PC-9 (cell line): Measurements from ENCODE around the gene ZNF516. TPM values are rescaled to one million over a fixed set of nuclear protein-coding genes. Genes with fewer than 3 reads are reported as not detected.
A peak's percentile ranks its signal among the peaks of the same experiment; 100 is the strongest.

Experiments used
- BruUV-seq: library from RNA; stranded (reverse); fragments of 400-500 nt; replicated peaks from 2 replicates; lab custom pipeline; 2021; lab: Mats Ljungman, UMichigan
- CTCF ChIA-PET: fragments of 300-600 bp; sonication (Branson Sonifier 250); formaldehyde crosslinking; loops from one replicate; lab custom pipeline; 2022; ENCODE audit warnings: antibody characterized with exemption; lab: Charles Lee
- POLR2A ChIA-PET: fragments of 300-600 bp; sonication (Branson Sonifier 250); formaldehyde crosslinking; loops from one replicate; lab custom pipeline; 2022; ENCODE audit warnings: antibody characterized with exemption; ENCODE audit not compliant: unreplicated experiment; lab: Charles Lee
- DNase-seq, 2 experiments: peaks; one replicate each; pipeline versions ENCODE4 v3.0.0 to v3.0.0-alpha.2; 2015 to 2022; ENCODE audit warnings: mixed read lengths in 1 of 2
- H2AFZ ChIP-seq: fragments of 200-600 bp; sonication (generic); 2 replicates; pipeline ENCODE4 v1.8.1; 2017; ENCODE audit warnings: antibody characterized with exemption
- H3F3A ChIP-seq: fragments of 200-600 bp; sonication (generic); 2 replicates; pipeline ENCODE4 v1.8.1; 2017; ENCODE audit warnings: antibody characterized with exemption, mild to moderate bottlenecking, low read depth; ENCODE audit not compliant: insufficient read depth
- H3K27ac ChIP-seq: fragments of 200-600 bp; sonication (generic); 2 replicates; pipeline ENCODE4 v1.6.1; 2016; ENCODE audit warnings: mixed run types
- H3K27me3 ChIP-seq: fragments of 200-600 bp; sonication (generic); 2 replicates; pipeline ENCODE4 v1.6.1; 2016; ENCODE audit warnings: low read depth, mixed run types; ENCODE audit not compliant: insufficient read depth
- H3K36me3 ChIP-seq: fragments of 200-600 bp; sonication (generic); 2 replicates; pipeline ENCODE4 v1.6.1; 2016; ENCODE audit warnings: low read depth, mixed run types
- H3K4me1 ChIP-seq: fragments of 200-600 bp; sonication (generic); replicated peaks from 2 replicates; pipeline ENCODE4 v1.6.1; 2016; ENCODE audit warnings: mixed run types; ENCODE audit not compliant: insufficient read depth
- H3K4me2 ChIP-seq: fragments of 200-600 bp; sonication (generic); 2 replicates; pipeline ENCODE4 v1.6.1; 2017; ENCODE audit warnings: mixed run types
- H3K4me3 ChIP-seq: fragments of 200-600 bp; sonication (generic); 2 replicates; pipeline ENCODE4 v1.6.1; 2016; ENCODE audit warnings: mixed run types
- H3K79me2 ChIP-seq: fragments of 200-600 bp; sonication (generic); 2 replicates; pipeline ENCODE4 v1.6.1; 2017; ENCODE audit warnings: low read depth, mixed run types
- H3K9me2 ChIP-seq: fragments of 200-600 bp; sonication (generic); 2 replicates; pipeline ENCODE4 v1.8.1; 2017; ENCODE audit warnings: mild to moderate bottlenecking; ENCODE audit not compliant: insufficient read depth
- H3K9me3 ChIP-seq: fragments of 200-600 bp; sonication (generic); 2 replicates; pipeline ENCODE4 v1.8.1; 2016; ENCODE audit warnings: low read depth; ENCODE audit not compliant: insufficient read depth
- H4K20me1 ChIP-seq: fragments of 200-600 bp; sonication (generic); 2 replicates; pipeline ENCODE4 v1.8.1; 2017; ENCODE audit not compliant: insufficient read depth
- EZH2 ChIP-seq: fragments of 200-600 bp; sonication (generic); IDR thresholded peaks from 2 replicates; pipeline ENCODE4 v1.8.0; 2017; ENCODE audit warnings: antibody characterized with exemption, low read depth
- intact Hi-C: fragments of 100-400 bp; cut with micrococcal nuclease; formaldehyde crosslinking; loops from one replicate; pipeline ENCODE4 v1.10.0; 2022; ENCODE audit not compliant: unreplicated experiment
- total RNA-seq: library from RNA; stranded (reverse); gene quantifications from 2 replicates; pipeline ENCODE4 v1.2.3, GENCODE V29; 2021
- TF ChIP-seq, protein P1 (sequence below): fragments of 200-600 bp; sonication (generic); conservative IDR thresholded peaks from 2 replicates; pipeline ENCODE4 v1.6.1; 2017; ENCODE audit warnings: mixed run types, antibody characterized with exemption, mild to moderate bottlenecking, moderate library complexity

ZNF516 gene
- total RNA-seq, 1 experiment from 2014 or later: 32.7 TPM

- no peak for TF ChIP-seq EZH2
- TF ChIP-seq, protein P1, sequence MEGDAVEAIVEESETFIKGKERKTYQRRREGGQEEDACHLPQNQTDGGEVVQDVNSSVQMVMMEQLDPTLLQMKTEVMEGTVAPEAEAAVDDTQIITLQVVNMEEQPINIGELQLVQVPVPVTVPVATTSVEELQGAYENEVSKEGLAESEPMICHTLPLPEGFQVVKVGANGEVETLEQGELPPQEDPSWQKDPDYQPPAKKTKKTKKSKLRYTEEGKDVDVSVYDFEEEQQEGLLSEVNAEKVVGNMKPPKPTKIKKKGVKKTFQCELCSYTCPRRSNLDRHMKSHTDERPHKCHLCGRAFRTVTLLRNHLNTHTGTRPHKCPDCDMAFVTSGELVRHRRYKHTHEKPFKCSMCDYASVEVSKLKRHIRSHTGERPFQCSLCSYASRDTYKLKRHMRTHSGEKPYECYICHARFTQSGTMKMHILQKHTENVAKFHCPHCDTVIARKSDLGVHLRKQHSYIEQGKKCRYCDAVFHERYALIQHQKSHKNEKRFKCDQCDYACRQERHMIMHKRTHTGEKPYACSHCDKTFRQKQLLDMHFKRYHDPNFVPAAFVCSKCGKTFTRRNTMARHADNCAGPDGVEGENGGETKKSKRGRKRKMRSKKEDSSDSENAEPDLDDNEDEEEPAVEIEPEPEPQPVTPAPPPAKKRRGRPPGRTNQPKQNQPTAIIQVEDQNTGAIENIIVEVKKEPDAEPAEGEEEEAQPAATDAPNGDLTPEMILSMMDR: no peak
- Histone ChIP-seq H3K36me3 (no peaks in the 10 kb centered on the region), H3K27me3 (no peaks in the 10 kb centered on the region), H3K4me3 (no peak overlapping the region), H3K9me3 (no peaks in the 10 kb centered on the region), H3K9me2 (no peaks in the 10 kb centered on the region), H4K20me1 (no peaks in the 10 kb centered on the region), H3K4me2 (peak overlapping the region; percentile 85), H2AFZ (no peak overlapping the region), H3K79me2 (no peaks in the 10 kb centered on the region), H3F3A (peaks cover 14% of the 10 kb centered on the region), H3K4me1 (peaks cover 33% of the 10 kb centered on the region), H3K27ac (no peak overlapping the region)
- BruUV-seq: no TSS peak
- intact Hi-C loops: loop anchor here (1.0 to 5.0 kb wide), 3 partner anchors 29 to 46 kb away; no protein-coding TSS in a partner anchor
- POLR2A ChIA-PET: interaction anchor here (0.5 kb wide), 1 partner anchor 12 kb away, joined by 4 read pairs; no protein-coding TSS in a partner anchor
- no peak for DNase-seq
- CTCF ChIA-PET: interaction anchor here (0.7 kb wide), 1 partner anchor 94 kb away, joined by 3 read pairs; no protein-coding TSS in a partner anchor
These were observed 30.9 kb upstream of the ZNF516 start for GRCh38 chr18:76525911-76526310.

- Histone ChIP-seq H4K20me1 (no peaks in the 10 kb centered on the region), H2AFZ (peak overlapping the region; percentile 89), H3K36me3 (no peaks in the 10 kb centered on the region), H3K27me3 (no peaks in the 10 kb centered on the region), H3K9me3 (no peaks in the 10 kb centered on the region), H3F3A (peaks cover 14% of the 10 kb centered on the region), H3K4me3 (peak overlapping the region; percentile 68), H3K79me2 (no peaks in the 10 kb centered on the region), H3K4me1 (peaks cover 33% of the 10 kb centered on the region), H3K9me2 (no peaks in the 10 kb centered on the region), H3K27ac (no peak overlapping the region), H3K4me2 (peak overlapping the region; percentile 85)
- no TSS peak for BruUV-seq
- peak; percentile 42 to 87 for DNase-seq
- CTCF ChIA-PET: interaction anchor here (0.6 to 0.7 kb wide), 2 partner anchors 95 to 127 kb away, joined by 3 read pairs; no protein-coding TSS in a partner anchor
- no peak for TF ChIP-seq EZH2
- TF ChIP-seq, protein P1: no peak
- intact Hi-C loops: loop anchor here (1.0 to 5.0 kb wide), 3 partner anchors 28 to 47 kb away; no protein-coding TSS in a partner anchor
- POLR2A ChIA-PET: interaction anchor here (0.5 to 0.7 kb wide), 3 partner anchors 11 to 108 kb away, joined by 3 to 9 read pairs (median 4); no protein-coding TSS in a partner anchor
These were observed 30.1 kb upstream of the ZNF516 start for GRCh38 chr18:76524900-76525698.

- H3K36me3 ChIP-seq: no peaks in the 10 kb centered on the region
- peaks cover 14% of the 10 kb centered on the region for H3F3A ChIP-seq
- intact Hi-C loops: loop anchor here (2.0 kb wide), 1 partner anchor 28 kb away; no protein-coding TSS in a partner anchor
- TF ChIP-seq, protein P1: no peak
- no peak for TF ChIP-seq EZH2
- H3K4me2 ChIP-seq: peak overlapping the region; percentile 85
- H3K9me2 ChIP-seq: no peaks in the 10 kb centered on the region
- H3K4me1 ChIP-seq: peaks cover 33% of the 10 kb centered on the region
- H2AFZ ChIP-seq: peak overlapping the region; percentile 89
- H3K9me3 ChIP-seq: no peaks in the 10 kb centered on the region
- H3K79me2 ChIP-seq: no peaks in the 10 kb centered on the region
- H3K27ac ChIP-seq: no peak overlapping the region
- BruUV-seq: no TSS peak
- no peak for DNase-seq
- no peaks in the 10 kb centered on the region for H3K27me3 ChIP-seq
- ChIA-PET CTCF (interaction anchor here (0.6 kb wide), 1 partner anchor 126 kb away, joined by 3 read pairs; no protein-coding TSS in a partner anchor), POLR2A (interaction anchor here (0.7 kb wide), 1 partner anchor 109 kb away, joined by 9 read pairs; no protein-coding TSS in a partner anchor)
- peak overlapping the region; percentile 68 for H3K4me3 ChIP-seq
- H4K20me1 ChIP-seq: no peaks in the 10 kb centered on the region
These were observed 29.4 kb upstream of the ZNF516 start for GRCh38 chr18:76524477-76524876.
